HG02981 (cell line): ENCODE results near the gene AAR2.

ENCODE experiments used
- ATAC-seq: cut with Tn5 transposase; IDR thresholded peaks from one replicate; pipeline ENCODE4 v1.9.1; 2021; ENCODE audit warnings: mild to moderate bottlenecking, moderate library complexity; ENCODE audit not compliant: unreplicated experiment

The AAR2 gene

GRCh38 chr20:36259177-36260061, 23.1 kb downstream of the AAR2 start:
- no peak for ATAC-seq

GRCh38 chr20:36260316-36260715, 24.0 kb downstream of the AAR2 start:
- no peak for ATAC-seq

GRCh38 chr20:36261389-36262105, 25.3 kb downstream of the AAR2 start:
- no peak for ATAC-seq

- ATAC-seq = no peak
Measured at GRCh38 chr20:36262440-36262839, 26.2 kb downstream of the AAR2 start.

GRCh38 chr20:36264426-36265246, 28.4 kb downstream of the AAR2 start:
- no peak for ATAC-seq

GRCh38 chr20:36266189-36266588, 29.9 kb downstream of the AAR2 start:
- ATAC-seq = no peak

GRCh38 chr20:36267605-36268381, 31.5 kb downstream of the AAR2 start:
- ATAC-seq = no peak

GRCh38 chr20:36268440-36269342, 32.4 kb downstream of the AAR2 start:
- no peak for ATAC-seq

GRCh38 chr20:36269507-36269906, 33.2 kb downstream of the AAR2 start:
- ATAC-seq = no peak

GRCh38 chr20:36270744-36271638, 34.7 kb downstream of the AAR2 start:
- ATAC-seq = no peak

- ATAC-seq = no peak
Measured at GRCh38 chr20:36271639-36272546, 35.6 kb downstream of the AAR2 start.

GRCh38 chr20:36272547-36273220, 36.4 kb downstream of the AAR2 start:
- ATAC-seq = no peak

- ATAC-seq = no peak
Measured at GRCh38 chr20:36273414-36274180, 37.3 kb downstream of the AAR2 start.

GRCh38 chr20:36274181-36274841, 38.0 kb downstream of the AAR2 start:
- ATAC-seq = no peak

GRCh38 chr20:36275011-36275410, 38.7 kb downstream of the AAR2 start:
- ATAC-seq = no peak
